DMS153 treated with DMSO at 0.1 percent for 48 hours (cell line): ENCODE results near the gene OR5AL1.
"Not testable (repeated sequence)": the region's sequence is repeated elsewhere in the genome, so short reads cannot be mapped to it uniquely, and the experiment has no call there.

Source experiments
- DNase-seq: peaks from one replicate; lab custom pipeline; 2025; ENCODE audit not compliant: unreplicated experiment; lab: John Stamatoyannopoulos, UW

OR5AL1 gene

GRCh38 chr11:56412396-56412795 is at the start of gene OR5AL1:
TSS of gene OR5AL1 (plus strand) at chr11:56412696.
- DNase-seq = no peak

GRCh38 chr11:56375324-56375723 is 37.2 kb upstream of the OR5AL1 start, which contains the start of gene OR8U1:
TSS of gene OR8U1 (plus strand) at chr11:56375624. CDS start at chr11:56375624, 0 bp downstream.
- DNase-seq = no peak

GRCh38 chr11:56380120-56380519 is 32.4 kb upstream of the OR5AL1 start:
- DNase-seq = no peak

- DNase-seq = no peak
These were observed 18.1 kb upstream of the OR5AL1 start for GRCh38 chr11:56394381-56394780.

- DNase-seq = no peak
These were observed 16.4 kb upstream of the OR5AL1 start for GRCh38 chr11:56396047-56396446.

- not testable (repeated sequence) for DNase-seq
These were observed 10.5 kb upstream of the OR5AL1 start for GRCh38 chr11:56401858-56402461.

- DNase-seq = no peak
These were observed 8.1 kb upstream of the OR5AL1 start for GRCh38 chr11:56404393-56404792.

- DNase-seq = no peak
These were observed 1.7 kb upstream of the OR5AL1 start for GRCh38 chr11:56410801-56411200.

- no peak for DNase-seq
These were observed 41.0 kb downstream of the OR5AL1 start for GRCh38 chr11:56453521-56453920.

GRCh38 chr11:56457076-56457475 is 44.6 kb downstream of the OR5AL1 start:
- no peak for DNase-seq
